Small intestine (tissue), 7 donors: ENCODE measurements around the gene ULBP2. TPM values are rescaled to one million over a fixed set of nuclear protein-coding genes. Genes with fewer than 3 reads are reported as not detected.
"Not testable (repeated sequence)": the region's sequence is repeated elsewhere in the genome, so short reads cannot be mapped to it uniquely, and the experiment has no call there.

Source experiments
- DNase-seq, 2 donors: peaks; one replicate each; pipeline versions ENCODE4 v3.0.0 to v3.0.0-alpha.2; 2013
- FAIRE-seq: peaks from 2 replicates; lab custom pipeline; 2012; peaks lifted over from hg19 to GRCh38; lab: Jason Lieb, UNC
- H3K27ac ChIP-seq, 3 donors: one replicate each; pipeline ENCODE4 v1.5.1; 2013; ENCODE audit warnings: low read length in 2 of 3, mild to moderate bottlenecking in 2 of 3, control low read depth in 1 of 3, inconsistent platforms in 1 of 3, low read depth in 1 of 3, moderate library complexity in 1 of 3
- H3K27me3 ChIP-seq, 3 donors: one replicate each; pipeline ENCODE4 v1.6.1; 2013; ENCODE audit warnings: low read length in 3 of 3, inconsistent platforms in 1 of 3; ENCODE audit not compliant: control insufficient read depth in 3 of 3, insufficient read depth in 3 of 3
- H3K36me3 ChIP-seq, 3 donors: one replicate each; pipeline ENCODE4 v1.6.1; 2013; ENCODE audit warnings: low read length in 3 of 3, inconsistent platforms in 1 of 3, low read depth in 1 of 3, mild to moderate bottlenecking in 1 of 3, moderate library complexity in 1 of 3; ENCODE audit not compliant: control insufficient read depth in 3 of 3, insufficient read depth in 2 of 3
- H3K4me1 ChIP-seq, 3 donors: one replicate each; pipeline ENCODE4 v1.6.1; 2013; ENCODE audit warnings: low read length in 2 of 3, inconsistent platforms in 1 of 3, low read depth in 1 of 3, mild to moderate bottlenecking in 1 of 3, moderate library complexity in 1 of 3; ENCODE audit not compliant: control insufficient read depth in 3 of 3, insufficient read depth in 2 of 3
- H3K4me3 ChIP-seq, 3 donors: one replicate each; pipeline ENCODE4 v1.5.1; 2013; ENCODE audit warnings: low read length in 3 of 3, control low read depth in 1 of 3, inconsistent platforms in 1 of 3, low read depth in 1 of 3, mild to moderate bottlenecking in 1 of 3, moderate library complexity in 1 of 3
- H3K9me3 ChIP-seq, 2 donors: one replicate each; pipeline ENCODE4 v1.6.1; 2013; ENCODE audit warnings: low read depth in 1 of 2, low read length in 1 of 2; ENCODE audit not compliant: control insufficient read depth in 2 of 2, insufficient read depth in 1 of 2
- WGBS, 3 donors: extraction: QIAGEN DNeasy Blood & Tissue Kit; methylation state at CpG; one replicate each; pipeline ENCODE4 v1.1.7; 2013; 5-methylcytosine and 5-hydroxymethylcytosine counted together
- polyA plus RNA-seq, 4 donors: library from polyadenylated mRNA; stranded (reverse) in 3 of 4; unstranded in 1 of 4; fragments of 200-250 nt in 3 of 4; fragments of 120-200 nt in 1 of 4; gene quantifications; one replicate each; pipeline versions ENCODE4 v1.2.1 to v1.2.3, GENCODE V29; 2013
- donor health status: healthy with polysubstance abuse.
- donor health status: control.
- donor health status: control.
- donor health status: Bipolar disorder and iron deficiency.
- donor health status: healthy.

ULBP2 gene
- polyA plus RNA-seq, 4 donors, result 0.10 to 0.30 TPM; not detected in 2

GRCh38 chr6:149983145-149983544 is 41.3 kb downstream of the ULBP2 start:
- Histone ChIP-seq H3K4me1 (no peaks in the 10 kb centered on the region), H3K27ac (no peak overlapping the region), H3K36me3 (no peaks in the 10 kb centered on the region), H3K9me3 (peaks cover 0 to 8% of the 10 kb centered on the region in 2 donors), H3K4me3 (no peak overlapping the region), H3K27me3 (peaks cover 6 to 82% (median 29%) of the 10 kb centered on the region in 3 donors)
- FAIRE-seq, result no peak
- 13 to 29% (median 26%) methylated on average over 9 of the region's 9 CpGs for WGBS, 3 donors
- no peak for DNase-seq

- 65 to 80% (median 66%) methylated on average over 5 of the region's 5 CpGs for WGBS, 3 donors
- peaks cover 11 to 87% (median 42%) of the 10 kb centered on the region in 3 donors for H3K27me3 ChIP-seq
- H3K4me1 ChIP-seq, result no peaks in the 10 kb centered on the region
- FAIRE-seq, result no peak
- H3K36me3 ChIP-seq, result no peaks in the 10 kb centered on the region
- H3K4me3 ChIP-seq, result no peak overlapping the region
- no peak for DNase-seq
- H3K9me3 ChIP-seq, result peaks cover 0 to 15% of the 10 kb centered on the region in 2 donors
- H3K27ac ChIP-seq, result no peak overlapping the region
Measured at GRCh38 chr6:149984773-149985172, 43.0 kb downstream of the ULBP2 start.

- DNase-seq, result no peak
- Histone ChIP-seq H3K27me3 (peaks cover 14 to 91% (median 49%) of the 10 kb centered on the region in 3 donors), H3K36me3 (no peaks in the 10 kb centered on the region), H3K27ac (no peak overlapping the region), H3K4me3 (no peak overlapping the region), H3K9me3 (peaks cover 0 to 15% of the 10 kb centered on the region in 2 donors), H3K4me1 (peaks cover 0 to 4% (median 0%) of the 10 kb centered on the region in 3 donors)
- FAIRE-seq, result no peak
- WGBS, 3 donors, result 20 to 43% (median 32%) methylated on average over 5 of the region's 5 CpGs
Measured at GRCh38 chr6:149985481-149985937, 43.7 kb downstream of the ULBP2 start.

DNA sequence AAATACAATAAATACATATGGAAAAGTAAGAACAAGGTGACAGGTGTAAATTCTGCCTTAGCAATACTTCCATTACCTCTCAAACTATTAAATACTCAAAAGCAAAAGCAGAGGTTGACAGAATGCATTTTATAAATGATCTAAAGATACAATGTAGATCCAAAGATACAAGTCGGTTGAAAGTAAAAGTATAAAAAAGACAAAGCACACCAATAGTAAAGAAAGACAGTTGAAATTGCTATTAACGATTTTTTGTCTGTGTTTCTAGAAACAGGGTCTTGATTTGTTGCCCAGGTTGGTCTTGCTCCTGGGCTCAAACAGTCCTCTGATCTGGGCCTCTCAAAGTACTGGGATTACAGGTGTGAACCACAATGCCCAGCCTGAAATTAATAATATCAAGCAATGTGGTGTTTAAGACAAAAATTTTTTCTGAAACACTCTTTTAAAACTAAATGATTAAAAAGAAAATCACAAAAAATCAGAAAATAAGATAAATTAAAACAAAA is 45.8 kb downstream of the ULBP2 start:
- H3K9me3 ChIP-seq, result peaks cover 0 to 13% of the 10 kb centered on the region in 2 donors
- no peak for FAIRE-seq
- H3K4me3 ChIP-seq, result no peak overlapping the region
- WGBS, 3 donors, result 30 to 54% (median 42%) methylated on average over 2 of the region's 2 CpGs
- H3K27ac ChIP-seq, result no peak overlapping the region
- peaks cover 0 to 6% (median 0%) of the 10 kb centered on the region in 3 donors for H3K4me1 ChIP-seq
- H3K27me3 ChIP-seq, result peaks cover 14 to 91% (median 60%) of the 10 kb centered on the region in 3 donors
- no peaks in the 10 kb centered on the region for H3K36me3 ChIP-seq
- no peak for DNase-seq

GRCh38 chr6:149988550-149989346 is 46.9 kb downstream of the ULBP2 start:
- no peak overlapping the region for H3K27ac ChIP-seq
- H3K4me1 ChIP-seq, result peaks cover 0 to 6% (median 0%) of the 10 kb centered on the region in 3 donors
- no peaks in the 10 kb centered on the region for H3K36me3 ChIP-seq
- FAIRE-seq (no peak), DNase-seq (no peak)
- peaks cover 14 to 92% (median 61%) of the 10 kb centered on the region in 3 donors for H3K27me3 ChIP-seq
- H3K4me3 ChIP-seq, result no peak overlapping the region
- peaks cover 0 to 10% of the 10 kb centered on the region in 2 donors for H3K9me3 ChIP-seq
- 9 to 14% (median 12%) methylated on average over 16 to 17 of the region's 17 CpGs for WGBS, 3 donors

DNA sequence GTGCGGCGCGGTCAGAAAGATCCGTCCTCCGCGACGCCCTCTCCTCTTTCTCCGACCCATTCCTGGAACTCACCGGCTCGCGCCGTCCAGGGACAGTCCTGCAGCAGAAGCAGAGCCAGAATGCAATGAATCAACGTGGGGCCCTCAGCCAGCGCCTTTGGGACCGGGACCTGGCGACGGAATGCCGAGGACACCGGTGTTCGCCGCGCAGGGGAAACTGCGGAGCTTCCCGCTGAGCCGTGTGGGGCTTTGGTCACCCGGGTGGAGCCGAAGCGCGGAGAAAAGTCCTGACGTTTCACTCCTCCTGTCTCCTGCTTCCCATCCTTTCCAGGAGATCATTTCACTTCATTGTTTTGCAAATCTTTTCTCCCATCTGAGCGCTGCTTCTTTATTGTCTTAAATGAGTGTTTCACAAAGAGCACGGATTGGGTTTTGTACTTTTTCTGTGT is 48.4 kb downstream of the ULBP2 start:
- Histone ChIP-seq H3K9me3 (peaks cover 0 to 10% of the 10 kb centered on the region in 2 donors), H3K4me3 (no peak overlapping the region), H3K27ac (no peak overlapping the region), H3K36me3 (no peaks in the 10 kb centered on the region), H3K4me1 (peaks cover 0 to 6% (median 0%) of the 10 kb centered on the region in 3 donors), H3K27me3 (peaks cover 11 to 94% (median 61%) of the 10 kb centered on the region in 3 donors)
- DNase-seq (no peak), FAIRE-seq (no peak)
- 2 to 4% (median 2%) methylated on average over 32 of the region's 32 CpGs for WGBS, 3 donors

DNA sequence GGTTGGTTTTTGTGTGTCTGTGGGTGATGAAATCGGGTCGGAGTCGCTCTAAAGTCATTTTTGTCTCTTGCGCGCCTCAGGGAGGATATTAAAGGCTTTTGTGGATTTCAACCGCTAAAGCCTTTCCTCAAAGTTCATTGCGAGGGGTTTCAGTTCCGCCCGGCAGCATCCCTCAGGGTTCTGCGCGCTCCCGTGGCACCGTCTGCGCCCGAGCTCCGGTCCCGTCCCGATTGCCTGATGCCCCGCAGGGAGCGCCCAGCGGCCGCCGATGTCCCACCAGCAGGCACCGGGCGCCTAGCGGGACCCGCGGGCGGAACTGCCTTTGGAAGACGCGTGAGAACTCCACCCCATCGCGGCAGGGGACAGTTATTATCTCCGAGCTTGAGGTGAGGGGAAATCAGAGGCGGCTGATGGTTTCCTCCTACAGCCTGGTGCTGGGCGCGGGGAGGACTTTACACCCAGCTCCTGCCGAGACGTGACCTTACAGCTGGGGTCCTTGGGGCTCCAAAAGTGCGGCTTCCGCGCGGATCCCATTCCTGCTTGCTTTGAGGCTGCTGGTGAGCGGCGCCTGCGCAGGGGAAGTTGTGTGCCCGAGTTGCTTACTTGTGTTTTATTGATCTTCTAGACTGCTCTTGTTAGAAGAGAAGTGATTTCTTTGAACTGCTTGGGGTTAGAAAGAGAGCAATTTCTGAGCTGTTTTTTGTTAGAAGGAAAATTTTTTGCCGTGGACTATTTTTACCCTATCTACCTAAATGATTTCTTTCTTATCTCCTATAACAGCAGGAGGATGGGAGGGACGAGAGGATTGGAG is 49.1 kb downstream of the ULBP2 start:
- peaks cover 0 to 10% of the 10 kb centered on the region in 2 donors for H3K9me3 ChIP-seq
- H3K36me3 ChIP-seq, result no peaks in the 10 kb centered on the region
- no peak overlapping the region for H3K27ac ChIP-seq
- H3K27me3 ChIP-seq, result peaks cover 15 to 94% (median 55%) of the 10 kb centered on the region in 3 donors
- FAIRE-seq, result no peak
- peak overlapping the region in 1 of 3 donors; percentile 21 for H3K4me3 ChIP-seq
- DNase-seq, result peak; percentile 4 to 42
- WGBS, 3 donors, result 1 to 2% (median 2%) methylated on average over 48 to 49 of the region's 49 CpGs
- H3K4me1 ChIP-seq, result peaks cover 0 to 6% (median 0%) of the 10 kb centered on the region in 3 donors

DNA sequence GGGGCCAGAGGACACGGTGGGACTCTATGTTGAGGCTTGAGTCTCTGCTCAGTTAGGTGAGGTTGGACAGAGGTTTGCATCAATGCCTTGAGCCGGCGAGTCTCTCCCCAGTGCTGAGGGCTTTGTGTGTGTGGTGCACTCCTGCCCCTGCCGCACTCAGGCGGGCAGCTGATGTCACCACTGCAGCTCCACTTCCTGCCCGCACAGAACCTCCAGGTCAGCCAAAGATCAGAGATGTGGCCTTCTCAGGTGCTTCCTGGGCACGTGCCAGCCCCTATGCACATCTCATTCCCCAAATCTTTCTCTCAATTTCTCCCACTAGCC is 49.6 kb downstream of the ULBP2 start:
- peaks cover 15 to 94% (median 53%) of the 10 kb centered on the region in 3 donors for H3K27me3 ChIP-seq
- not testable (repeated sequence) for H3K4me1 ChIP-seq, FAIRE-seq, H3K27ac ChIP-seq, H3K4me3 ChIP-seq, H3K9me3 ChIP-seq, H3K36me3 ChIP-seq
- peak in 1 of 2 donors; percentile 5 for DNase-seq
- 3 to 6% (median 3%) methylated on average over 6 to 7 of the region's 7 CpGs for WGBS, 3 donors
